ENCODE results near the gene RBX1.

The RBX1 gene

DNA sequence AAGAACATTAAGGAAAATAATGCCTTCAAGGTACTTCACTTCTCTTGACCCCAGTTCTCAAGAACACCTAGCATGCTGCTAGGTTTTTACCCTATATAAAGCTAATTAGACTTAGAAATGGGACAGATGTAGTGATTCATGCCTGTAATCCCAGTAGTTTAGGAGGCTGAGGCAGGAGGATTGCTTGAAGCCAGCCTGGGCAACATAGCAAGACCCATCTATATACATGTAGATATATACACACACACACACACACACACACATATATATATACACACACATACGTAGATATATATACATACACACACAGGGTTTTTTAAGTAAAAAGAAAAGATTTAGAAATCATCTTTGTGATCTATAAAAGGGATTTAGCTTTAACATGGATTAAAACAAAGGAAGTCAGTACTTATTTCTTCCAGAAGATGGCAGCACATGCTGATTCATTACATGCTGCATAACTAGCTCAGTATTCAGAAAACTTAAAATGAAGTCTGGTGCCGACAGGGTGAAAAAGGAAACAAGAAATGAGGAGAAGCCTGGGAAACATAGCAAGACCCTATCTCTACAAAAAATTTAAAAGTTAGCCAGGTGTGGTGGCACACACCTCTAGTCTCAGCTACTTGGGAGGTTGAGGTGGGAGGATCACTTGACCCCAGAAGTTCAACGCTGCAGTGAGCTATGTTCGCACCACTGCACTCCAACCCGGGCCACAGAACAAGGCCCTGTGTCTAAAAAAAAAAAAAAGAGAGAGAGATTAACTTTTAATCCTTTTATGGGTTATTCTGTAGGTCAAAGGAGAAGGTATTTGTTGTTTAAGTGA lies 28.5 kb upstream of the RBX1 start:
- TF ChIP-seq SP1 (IDR thresholded peaks at IDR 0.05) (no peak), LEF1 (IDR thresholded peaks at IDR 0.05; ENCODE audit: borderline replicate concordance) (no peak), SUZ12 (IDR thresholded peaks at IDR 0.05) (no peak), HDGF (IDR thresholded peaks at IDR 0.05; ENCODE audit: borderline replicate concordance) (no peak), FOXM1 (IDR thresholded peaks at IDR 0.05; ENCODE audit: borderline replicate concordance) (no peak), ZNF384 (IDR thresholded peaks at IDR 0.05) (no peak), FOXA1 (IDR thresholded peaks at IDR 0.05) (no peak), NFRKB (IDR thresholded peaks at IDR 0.05) (no peak), FOXK2 (IDR thresholded peaks at IDR 0.05) (no peak), CTBP1 (IDR thresholded peaks at IDR 0.05; ENCODE audit: borderline replicate concordance) (no peak), L3MBTL2 (conservative IDR thresholded peaks at IDR 0.05) (no peak), ELF4 (IDR thresholded peaks at IDR 0.05) (no peak), ARNT (IDR thresholded peaks at IDR 0.05) (no peak)
- TF ChIP-seq, protein P1, sequence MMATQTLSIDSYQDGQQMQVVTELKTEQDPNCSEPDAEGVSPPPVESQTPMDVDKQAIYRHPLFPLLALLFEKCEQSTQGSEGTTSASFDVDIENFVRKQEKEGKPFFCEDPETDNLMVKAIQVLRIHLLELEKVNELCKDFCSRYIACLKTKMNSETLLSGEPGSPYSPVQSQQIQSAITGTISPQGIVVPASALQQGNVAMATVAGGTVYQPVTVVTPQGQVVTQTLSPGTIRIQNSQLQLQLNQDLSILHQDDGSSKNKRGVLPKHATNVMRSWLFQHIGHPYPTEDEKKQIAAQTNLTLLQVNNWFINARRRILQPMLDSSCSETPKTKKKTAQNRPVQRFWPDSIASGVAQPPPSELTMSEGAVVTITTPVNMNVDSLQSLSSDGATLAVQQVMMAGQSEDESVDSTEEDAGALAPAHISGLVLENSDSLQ (IDR thresholded peaks at IDR 0.05): no peak
- peak; percentile 63 for DNase-seq (ENCODE audit: extremely low spot score)
- POLR2A ChIA-PET: interaction anchor here (0.7 to 2.1 kb wide), 4 partner anchors 29 to 630 kb away, joined by 3 to 21 read pairs (median 6); partner anchors contain the start of genes EP300 and RBX1
- CTCF ChIA-PET: interaction anchor here (0.7 to 1.3 kb wide), 7 partner anchors 11 to 197 kb away, joined by 3 to 6 read pairs (median 4); no protein-coding TSS in a partner anchor

DNA sequence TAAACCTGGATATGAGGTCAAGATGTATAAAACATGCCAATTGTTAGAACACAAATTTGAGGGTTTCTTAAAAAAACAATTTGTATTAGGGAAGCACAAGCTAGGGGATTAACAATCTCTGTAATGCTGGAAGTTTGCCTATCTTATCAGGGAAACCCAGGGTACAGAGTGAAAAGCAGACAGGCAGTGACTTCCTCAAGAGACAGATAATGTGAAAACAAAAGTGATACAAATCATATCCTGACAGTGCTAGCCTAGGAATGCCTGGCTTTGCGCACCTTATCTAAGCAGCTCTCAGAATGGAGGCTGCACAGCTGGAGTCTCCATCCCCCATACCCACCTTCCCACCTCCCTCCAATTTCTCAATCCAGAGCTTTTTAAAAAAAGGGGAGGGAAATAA lies 22.5 kb upstream of the RBX1 start:
- ChIA-PET POLR2A (interaction anchor here (1.0 to 1.8 kb wide), 4 partner anchors 9 to 452 kb away, joined by 3 to 8 read pairs (median 3); partner anchors contain the start of genes RBX1 and TEF), CTCF (no interaction called here)
- TF ChIP-seq BHLHE40 (IDR thresholded peaks at IDR 0.05; ENCODE audit: borderline replicate concordance) (no peak), ELF4 (IDR thresholded peaks at IDR 0.05) (no peak), FOXM1 (IDR thresholded peaks at IDR 0.05; ENCODE audit: borderline replicate concordance) (no peak), ZNF384 (IDR thresholded peaks at IDR 0.05) (no peak), CTBP1 (IDR thresholded peaks at IDR 0.05; ENCODE audit: borderline replicate concordance) (no peak), SP1 (IDR thresholded peaks at IDR 0.05) (no peak), ARNT (IDR thresholded peaks at IDR 0.05) (no peak), LEF1 (IDR thresholded peaks at IDR 0.05; ENCODE audit: borderline replicate concordance) (no peak), HDGF (IDR thresholded peaks at IDR 0.05; ENCODE audit: borderline replicate concordance) (no peak), NFRKB (IDR thresholded peaks at IDR 0.05) (no peak), SUZ12 (IDR thresholded peaks at IDR 0.05) (no peak), FOXK2 (IDR thresholded peaks at IDR 0.05) (no peak), TARDBP (IDR thresholded peaks at IDR 0.05) (no peak), L3MBTL2 (conservative IDR thresholded peaks at IDR 0.05) (no peak), FOXA1 (IDR thresholded peaks at IDR 0.05) (no peak)
- TF ChIP-seq, protein P1 (IDR thresholded peaks at IDR 0.05): no peak
- no peak for DNase-seq (ENCODE audit: extremely low spot score)

DNA sequence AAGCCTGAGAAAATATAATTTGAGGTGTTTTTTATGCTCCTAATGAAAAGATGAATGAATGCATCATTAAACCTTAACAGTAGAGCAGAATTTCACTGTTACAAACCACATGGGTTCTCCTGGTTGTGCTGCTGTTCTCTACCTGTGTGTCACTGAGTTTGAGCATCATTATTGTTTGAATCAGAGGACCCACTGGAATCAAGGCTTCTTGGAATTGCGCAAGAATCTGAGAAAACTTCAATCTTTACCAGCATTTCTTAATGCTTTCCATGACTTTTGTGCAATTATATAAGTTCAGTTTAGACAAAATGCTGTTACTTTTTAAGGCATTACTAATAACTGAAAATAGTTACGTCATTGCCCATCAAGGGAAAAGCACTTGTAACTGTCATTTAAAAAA lies 18.8 kb upstream of the RBX1 start:
- CTCF ChIA-PET: no interaction called here
- TF ChIP-seq, protein P1 (IDR thresholded peaks at IDR 0.05): no peak
- TF ChIP-seq FOXM1 (IDR thresholded peaks at IDR 0.05; ENCODE audit: borderline replicate concordance) (no peak), HDGF (IDR thresholded peaks at IDR 0.05; ENCODE audit: borderline replicate concordance) (no peak), NFRKB (IDR thresholded peaks at IDR 0.05) (no peak), FOXK2 (IDR thresholded peaks at IDR 0.05) (no peak), CTBP1 (IDR thresholded peaks at IDR 0.05; ENCODE audit: borderline replicate concordance) (no peak), SUZ12 (IDR thresholded peaks at IDR 0.05) (no peak), ELF4 (IDR thresholded peaks at IDR 0.05) (no peak), TARDBP (IDR thresholded peaks at IDR 0.05) (no peak)
- DNase-seq (ENCODE audit: extremely low spot score): no peak
- POLR2A ChIA-PET: interaction anchor here (1.1 to 2.1 kb wide), 2 partner anchors 19 kb away, joined by 3 to 6 read pairs; partner anchors contain the start of gene RBX1

DNA sequence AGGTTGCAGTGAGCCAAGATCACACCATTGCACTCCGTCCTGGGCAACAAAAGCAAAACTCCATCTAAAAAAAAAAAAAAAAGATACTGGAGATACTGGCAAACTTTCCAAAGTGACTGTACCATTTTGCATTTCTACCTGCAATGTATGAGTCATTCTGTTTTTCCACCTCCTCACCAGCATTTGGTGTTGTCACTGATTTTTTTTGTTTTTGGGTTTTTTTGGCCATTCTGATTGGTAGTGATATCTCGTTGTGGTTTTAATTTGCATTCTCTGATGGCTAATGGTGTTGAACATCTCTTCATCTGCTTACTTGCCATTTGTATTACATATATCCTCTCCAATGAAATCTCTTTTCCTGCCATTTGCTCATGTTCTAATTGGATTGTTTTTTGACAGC lies 12.0 kb upstream of the RBX1 start:
- ChIA-PET CTCF (no interaction called here), POLR2A (no interaction called here)
- no peak for TF ChIP-seq SUZ12 (IDR thresholded peaks at IDR 0.05)
- TF ChIP-seq, protein P1 (IDR thresholded peaks at IDR 0.05): no peak
- no peak for TF ChIP-seq ELF4 (IDR thresholded peaks at IDR 0.05)
- TF ChIP-seq FOXA1 (IDR thresholded peaks at IDR 0.05): no peak
- TF ChIP-seq ARNT (IDR thresholded peaks at IDR 0.05): no peak
- TF ChIP-seq SP1 (IDR thresholded peaks at IDR 0.05): no peak
- no peak for TF ChIP-seq TARDBP (IDR thresholded peaks at IDR 0.05)
- TF ChIP-seq HDGF (IDR thresholded peaks at IDR 0.05; ENCODE audit: borderline replicate concordance): no peak
- no peak for TF ChIP-seq FOXK2 (IDR thresholded peaks at IDR 0.05)
- TF ChIP-seq FOXM1 (IDR thresholded peaks at IDR 0.05; ENCODE audit: borderline replicate concordance): no peak
- TF ChIP-seq NFRKB (IDR thresholded peaks at IDR 0.05): no peak
- no peak for TF ChIP-seq ZNF384 (IDR thresholded peaks at IDR 0.05)
- no peak for TF ChIP-seq L3MBTL2 (conservative IDR thresholded peaks at IDR 0.05)
- no peak for TF ChIP-seq BHLHE40 (IDR thresholded peaks at IDR 0.05; ENCODE audit: borderline replicate concordance)
- TF ChIP-seq LEF1 (IDR thresholded peaks at IDR 0.05; ENCODE audit: borderline replicate concordance): no peak
- no peak for TF ChIP-seq CTBP1 (IDR thresholded peaks at IDR 0.05; ENCODE audit: borderline replicate concordance)
- no peak for DNase-seq (ENCODE audit: extremely low spot score)
